ENCODE measurements around the gene SH3GL1. TPM values are rescaled to one million over a fixed set of nuclear protein-coding genes. Genes with fewer than 3 reads are reported as not detected.
"Not testable (repeated sequence)": the region's sequence is repeated elsewhere in the genome, so short reads cannot be mapped to it uniquely, and the experiment has no call there.

SH3GL1 gene
- total RNA-seq, 1 donor from 2014 or later, result 43.7 TPM

GRCh38 chr19:4334929-4335570 is 65.3 kb downstream of the SH3GL1 start:
- H3K27ac Mint-ChIP-seq, result no peak overlapping the region
- ChIA-PET CTCF (no interaction called here), POLR2A (no interaction called here)
- intact Hi-C loops (cut with micrococcal nuclease), result no loop called here
- DNase-seq (no peak), ATAC-seq (ENCODE audit: low read depth) (no peak)
- H3K27me3 Mint-ChIP-seq, result no peaks in the 10 kb centered on the region
- no peak for TF ChIP-seq CTCF (IDR thresholded peaks at IDR 0.05)
- peaks cover 16% of the 10 kb centered on the region for H3K4me1 Mint-ChIP-seq
- H3K36me3 Mint-ChIP-seq (ENCODE audit: low read depth), result no peaks in the 10 kb centered on the region
- H3K4me3 Mint-ChIP-seq, result no peak overlapping the region
- no peaks in the 10 kb centered on the region for H3K9me3 Mint-ChIP-seq

- intact Hi-C loops (cut with micrococcal nuclease), result no loop called here
- Mint-ChIP-seq H3K27me3 (no peaks in the 10 kb centered on the region), H3K4me1 (peaks cover 26% of the 10 kb centered on the region), H3K4me3 (no peak overlapping the region), H3K36me3 (ENCODE audit: low read depth) (no peaks in the 10 kb centered on the region), H3K27ac (no peak overlapping the region), H3K9me3 (no peaks in the 10 kb centered on the region)
- CTCF ChIA-PET, result no interaction called here
- DNase-seq (no peak), ATAC-seq (ENCODE audit: low read depth) (no peak)
- POLR2A ChIA-PET, result interaction anchor here (0.7 to 1.8 kb wide), 2 partner anchors 13 to 760 kb away, joined by 4 to 9 read pairs; partner anchors contain the start of gene MPND
- no peak for TF ChIP-seq CTCF (IDR thresholded peaks at IDR 0.05)
These were observed 70.5 kb downstream of the SH3GL1 start for GRCh38 chr19:4329858-4330257.

GRCh38 chr19:4328991-4329681 is 71.2 kb downstream of the SH3GL1 start:
- intact Hi-C loops (cut with micrococcal nuclease), result loop anchor here (1.0 kb wide), 1 partner anchor 13 kb away; no protein-coding TSS in a partner anchor
- H3K36me3 Mint-ChIP-seq (ENCODE audit: low read depth); DNase-seq; CTCF ChIA-PET; ATAC-seq (ENCODE audit: low read depth); H3K9me3 Mint-ChIP-seq; H3K27me3 Mint-ChIP-seq: not testable (repeated sequence)
- Mint-ChIP-seq H3K27ac (peak overlapping the region; percentile 82), H3K4me3 (peak overlapping the region; percentile 81), H3K4me1 (peaks cover 26% of the 10 kb centered on the region)
- POLR2A ChIA-PET, result interaction anchor here (0.6 to 1.8 kb wide), 3 partner anchors 14 to 82 kb away, joined by 6 to 17 read pairs (median 9); partner anchors contain the start of gene MPND

- POLR2A ChIA-PET, result interaction anchor here (0.6 to 1.4 kb wide), 5 partner anchors 15 to 143 kb away, joined by 3 to 17 read pairs (median 5); partner anchors contain the start of genes EBI3, MPND and YJU2
- H3K4me3 Mint-ChIP-seq, result peak overlapping the region; percentile 81
- H3K4me1 Mint-ChIP-seq, result peaks cover 26% of the 10 kb centered on the region
- no peaks in the 10 kb centered on the region for H3K9me3 Mint-ChIP-seq
- peak; percentile 81 for DNase-seq
- H3K36me3 Mint-ChIP-seq (ENCODE audit: low read depth), result no peaks in the 10 kb centered on the region
- CTCF ChIA-PET, result interaction anchor here (0.9 kb wide), 1 partner anchor 62 kb away, joined by 3 read pairs; no protein-coding TSS in a partner anchor
- ATAC-seq (ENCODE audit: low read depth), result peak; percentile 90
- intact Hi-C loops (cut with micrococcal nuclease), result loop anchor here (1.0 kb wide), 1 partner anchor 14 kb away; no protein-coding TSS in a partner anchor
- TF ChIP-seq CTCF (IDR thresholded peaks at IDR 0.05), result no peak
- peak overlapping the region; percentile 82 for H3K27ac Mint-ChIP-seq
- no peaks in the 10 kb centered on the region for H3K27me3 Mint-ChIP-seq
These were observed 71.9 kb downstream of the SH3GL1 start for GRCh38 chr19:4328243-4328990.

- Mint-ChIP-seq H3K27ac (no peak overlapping the region), H3K36me3 (ENCODE audit: low read depth) (no peaks in the 10 kb centered on the region), H3K9me3 (no peaks in the 10 kb centered on the region), H3K4me1 (peaks cover 26% of the 10 kb centered on the region), H3K27me3 (no peaks in the 10 kb centered on the region), H3K4me3 (peak overlapping the region; percentile 56)
- ChIA-PET POLR2A (interaction anchor here (0.8 to 1.4 kb wide), 4 partner anchors 16 to 144 kb away, joined by 3 to 17 read pairs (median 4); partner anchors contain the start of genes EBI3, MPND and YJU2), CTCF (interaction anchor here (0.9 kb wide), 1 partner anchor 61 kb away, joined by 3 read pairs; no protein-coding TSS in a partner anchor)
- ATAC-seq (ENCODE audit: low read depth) (peak; percentile 2), DNase-seq (no peak)
- no peak for TF ChIP-seq CTCF (IDR thresholded peaks at IDR 0.05)
- intact Hi-C loops (cut with micrococcal nuclease), result loop anchor here (1.0 kb wide), 1 partner anchor 14 kb away; no protein-coding TSS in a partner anchor
These were observed 72.5 kb downstream of the SH3GL1 start for GRCh38 chr19:4327877-4328242.
